Activated naive CD8-positive, alpha-beta T cell (primary cell): ENCODE results near the gene KRT76.

Source experiments
- H3K27ac Mint-ChIP-seq: one replicate; pipeline ENCODE4 v1.8.0; 2021; ENCODE audit warnings: mixed read lengths
- H3K27me3 Mint-ChIP-seq: one replicate; pipeline ENCODE4 v1.8.0; 2021; ENCODE audit warnings: mixed read lengths
- H3K36me3 Mint-ChIP-seq: one replicate; pipeline ENCODE4 v1.8.0; 2021; ENCODE audit warnings: mixed read lengths
- H3K4me1 Mint-ChIP-seq: one replicate; pipeline ENCODE4 v1.8.0; 2021; ENCODE audit warnings: low read depth, mixed read lengths
- H3K4me3 Mint-ChIP-seq: one replicate; pipeline ENCODE4 v1.8.0; 2021; ENCODE audit warnings: mild to moderate bottlenecking, mixed read lengths
- H3K9me3 Mint-ChIP-seq: one replicate; pipeline ENCODE4 v1.8.0; 2021; ENCODE audit warnings: low read depth, mixed read lengths

The KRT76 gene

GRCh38 chr12:52781399-52782082, 4.4 kb upstream of the KRT76 start:
- H3K36me3 Mint-ChIP-seq = no peaks in the 10 kb centered on the region
- H3K4me1 Mint-ChIP-seq = no peaks in the 10 kb centered on the region
- no peaks in the 10 kb centered on the region for H3K27me3 Mint-ChIP-seq
- no peak overlapping the region for H3K27ac Mint-ChIP-seq
- no peak overlapping the region for H3K4me3 Mint-ChIP-seq
- no peaks in the 10 kb centered on the region for H3K9me3 Mint-ChIP-seq

- Mint-ChIP-seq H3K4me3 (no peak overlapping the region), H3K27me3 (no peaks in the 10 kb centered on the region)
Measured at GRCh38 chr12:52779914-52780313, 2.8 kb upstream of the KRT76 start.

GRCh38 chr12:52778833-52779232, 1.7 kb upstream of the KRT76 start:
- Mint-ChIP-seq H3K9me3 (no peaks in the 10 kb centered on the region), H3K27me3 (no peaks in the 10 kb centered on the region), H3K36me3 (no peaks in the 10 kb centered on the region), H3K4me3 (no peak overlapping the region), H3K27ac (no peak overlapping the region), H3K4me1 (no peaks in the 10 kb centered on the region)

More at GRCh38 chr12:52779914-52780313, 2.8 kb upstream of the KRT76 start:
- Mint-ChIP-seq H3K36me3 (no peaks in the 10 kb centered on the region), H3K27ac (no peak overlapping the region), H3K9me3 (no peaks in the 10 kb centered on the region), H3K4me1 (no peaks in the 10 kb centered on the region)

- Mint-ChIP-seq H3K27me3 (no peaks in the 10 kb centered on the region), H3K4me3 (no peak overlapping the region), H3K9me3 (no peaks in the 10 kb centered on the region), H3K4me1 (no peaks in the 10 kb centered on the region), H3K36me3 (no peaks in the 10 kb centered on the region), H3K27ac (no peak overlapping the region)
Measured at GRCh38 chr12:52777566-52777965, 421 bp upstream of the KRT76 start.

GRCh38 chr12:52776435-52776834, 710 bp downstream of the KRT76 start:
- H3K27ac Mint-ChIP-seq = no peak overlapping the region
- H3K9me3 Mint-ChIP-seq = no peaks in the 10 kb centered on the region
- no peaks in the 10 kb centered on the region for H3K27me3 Mint-ChIP-seq
- H3K4me1 Mint-ChIP-seq = no peaks in the 10 kb centered on the region
- no peak overlapping the region for H3K4me3 Mint-ChIP-seq
- no peaks in the 10 kb centered on the region for H3K36me3 Mint-ChIP-seq

GRCh38 chr12:52774629-52775250, 2.4 kb downstream of the KRT76 start:
- Mint-ChIP-seq H3K9me3 (no peaks in the 10 kb centered on the region), H3K36me3 (no peaks in the 10 kb centered on the region), H3K4me3 (no peak overlapping the region), H3K27ac (no peak overlapping the region), H3K4me1 (no peaks in the 10 kb centered on the region), H3K27me3 (no peaks in the 10 kb centered on the region)

GRCh38 chr12:52772772-52773171, 4.4 kb downstream of the KRT76 start:
- H3K27me3 Mint-ChIP-seq = no peaks in the 10 kb centered on the region
- no peaks in the 10 kb centered on the region for H3K4me1 Mint-ChIP-seq
- H3K36me3 Mint-ChIP-seq = no peaks in the 10 kb centered on the region
- H3K9me3 Mint-ChIP-seq = no peaks in the 10 kb centered on the region
- no peak overlapping the region for H3K4me3 Mint-ChIP-seq
- H3K27ac Mint-ChIP-seq = no peak overlapping the region

- Mint-ChIP-seq H3K36me3 (no peaks in the 10 kb centered on the region), H3K27me3 (no peaks in the 10 kb centered on the region), H3K4me1 (no peaks in the 10 kb centered on the region), H3K27ac (no peak overlapping the region), H3K4me3 (no peak overlapping the region), H3K9me3 (no peaks in the 10 kb centered on the region)
Measured at GRCh38 chr12:52772188-52772587, 5.0 kb downstream of the KRT76 start.

- H3K27me3 Mint-ChIP-seq = no peaks in the 10 kb centered on the region
- no peak overlapping the region for H3K4me3 Mint-ChIP-seq
- no peak overlapping the region for H3K27ac Mint-ChIP-seq
- H3K4me1 Mint-ChIP-seq = no peaks in the 10 kb centered on the region
- no peaks in the 10 kb centered on the region for H3K9me3 Mint-ChIP-seq
- H3K36me3 Mint-ChIP-seq = no peaks in the 10 kb centered on the region
Measured at GRCh38 chr12:52771505-52771904, 5.6 kb downstream of the KRT76 start.

- no peaks in the 10 kb centered on the region for H3K4me1 Mint-ChIP-seq
- no peaks in the 10 kb centered on the region for H3K27me3 Mint-ChIP-seq
- H3K27ac Mint-ChIP-seq = no peak overlapping the region
- H3K36me3 Mint-ChIP-seq = no peaks in the 10 kb centered on the region
- no peaks in the 10 kb centered on the region for H3K9me3 Mint-ChIP-seq
- no peak overlapping the region for H3K4me3 Mint-ChIP-seq
Measured at GRCh38 chr12:52771088-52771487, 6.1 kb downstream of the KRT76 start.

- H3K27me3 Mint-ChIP-seq = no peaks in the 10 kb centered on the region
- no peak overlapping the region for H3K27ac Mint-ChIP-seq
- no peak overlapping the region for H3K4me3 Mint-ChIP-seq
Measured at GRCh38 chr12:52769946-52770345, 7.2 kb downstream of the KRT76 start.

GRCh38 chr12:52769354-52769753, 7.8 kb downstream of the KRT76 start:
- Mint-ChIP-seq H3K9me3 (no peaks in the 10 kb centered on the region), H3K4me3 (no peak overlapping the region), H3K36me3 (no peaks in the 10 kb centered on the region), H3K4me1 (no peaks in the 10 kb centered on the region), H3K27me3 (no peaks in the 10 kb centered on the region), H3K27ac (no peak overlapping the region)

More at GRCh38 chr12:52769946-52770345, 7.2 kb downstream of the KRT76 start:
- Mint-ChIP-seq H3K36me3 (no peaks in the 10 kb centered on the region), H3K4me1 (no peaks in the 10 kb centered on the region), H3K9me3 (no peaks in the 10 kb centered on the region)

- H3K9me3 Mint-ChIP-seq = no peaks in the 10 kb centered on the region
- H3K27ac Mint-ChIP-seq = no peak overlapping the region
- H3K27me3 Mint-ChIP-seq = no peaks in the 10 kb centered on the region
- H3K4me3 Mint-ChIP-seq = no peak overlapping the region
- no peaks in the 10 kb centered on the region for H3K36me3 Mint-ChIP-seq
- H3K4me1 Mint-ChIP-seq = no peaks in the 10 kb centered on the region
Measured at GRCh38 chr12:52768479-52769200, 8.5 kb downstream of the KRT76 start.

- no peaks in the 10 kb centered on the region for H3K4me1 Mint-ChIP-seq
- H3K36me3 Mint-ChIP-seq = no peaks in the 10 kb centered on the region
- H3K27me3 Mint-ChIP-seq = no peaks in the 10 kb centered on the region
- H3K4me3 Mint-ChIP-seq = no peak overlapping the region
- no peak overlapping the region for H3K27ac Mint-ChIP-seq
- H3K9me3 Mint-ChIP-seq = no peaks in the 10 kb centered on the region
Measured at GRCh38 chr12:52767427-52767826, 9.7 kb downstream of the KRT76 start.

GRCh38 chr12:52767020-52767379, 10.1 kb downstream of the KRT76 start:
- Mint-ChIP-seq H3K4me1 (no peaks in the 10 kb centered on the region), H3K27ac (no peak overlapping the region), H3K36me3 (no peaks in the 10 kb centered on the region), H3K9me3 (no peaks in the 10 kb centered on the region), H3K4me3 (no peak overlapping the region), H3K27me3 (no peaks in the 10 kb centered on the region)
